HEK293 (cell line): Measurements from ENCODE around the gene DYRK4.

Experiments
- ATF2 ChIP-seq: fragments of 450-650 bp; formaldehyde crosslinking; IDR thresholded peaks from 2 replicates; pipeline ENCODE4 v1.5.1; 2016; ENCODE audit warnings: missing biosample characterization, missing genetic modification characterization, low read depth
- BCL11A ChIP-seq: fragments of 450-650 bp; formaldehyde crosslinking; IDR thresholded peaks from 2 replicates; pipeline ENCODE4 v1.5.1; 2016; ENCODE audit warnings: low read depth, missing biosample characterization, missing genetic modification characterization
- MZF1 ChIP-seq: fragments of 450-650 bp; formaldehyde crosslinking; IDR thresholded peaks from 2 replicates; pipeline ENCODE4 v1.5.1; 2017; ENCODE audit warnings: missing biosample characterization, missing genetic modification characterization, borderline replicate concordance
- SETDB1 ChIP-seq: IDR thresholded peaks from one replicate; pipeline ENCODE4 v1.6.1; 2017; ENCODE audit warnings: mild to moderate bottlenecking, low read length, moderate library complexity, mixed read lengths; ENCODE audit not compliant: insufficient read length
- YY1 ChIP-seq: fragments of 450-650 bp; formaldehyde crosslinking; IDR thresholded peaks from 2 replicates; pipeline ENCODE4 v1.5.1; 2018; ENCODE audit warnings: missing biosample characterization, missing genetic modification characterization
- ZBTB10 ChIP-seq: fragments of 450-650 bp; formaldehyde crosslinking; IDR thresholded peaks from 2 replicates; pipeline ENCODE4 v1.5.1; 2016; ENCODE audit warnings: missing biosample characterization, missing genetic modification characterization
- ZNF335 ChIP-seq: fragments of 450-650 bp; formaldehyde crosslinking; conservative IDR thresholded peaks from 2 replicates; pipeline ENCODE4 v1.5.1; 2016; ENCODE audit warnings: missing biosample characterization, missing genetic modification characterization
- ZNF423 ChIP-seq: fragments of 450-650 bp; formaldehyde crosslinking; IDR thresholded peaks from 2 replicates; pipeline ENCODE4 v1.5.1; 2016; ENCODE audit warnings: missing biosample characterization, missing genetic modification characterization
- ZNF580 ChIP-seq: fragments of 450-650 bp; formaldehyde crosslinking; IDR thresholded peaks from 2 replicates; pipeline ENCODE4 v1.5.1; 2016; ENCODE audit warnings: missing biosample characterization, missing genetic modification characterization
- ZNF776 ChIP-seq: fragments of 450-650 bp; formaldehyde crosslinking; IDR thresholded peaks from 2 replicates; pipeline ENCODE4 v1.5.0; 2017; ENCODE audit warnings: missing biosample characterization, missing genetic modification characterization, borderline replicate concordance
- ZNF792 ChIP-seq: fragments of 450-650 bp; formaldehyde crosslinking; IDR thresholded peaks from 2 replicates; pipeline ENCODE4 v1.5.1; 2016; ENCODE audit warnings: missing biosample characterization, missing genetic modification characterization
- TF ChIP-seq, protein P1 (sequence below): fragments of 450-650 bp; formaldehyde crosslinking; IDR thresholded peaks from 2 replicates; pipeline ENCODE4 v1.5.1; 2016; ENCODE audit warnings: missing biosample characterization, missing genetic modification characterization
- TF ChIP-seq, protein P2 (sequence below): fragments of 450-650 bp; formaldehyde crosslinking; IDR thresholded peaks from 2 replicates; pipeline ENCODE4 v1.5.1; 2016; ENCODE audit warnings: missing biosample characterization, missing genetic modification characterization
- TF ChIP-seq, protein P3 (sequence below): fragments of 450-650 bp; formaldehyde crosslinking; IDR thresholded peaks from 2 replicates; pipeline ENCODE4 v1.5.1; 2016; ENCODE audit warnings: missing biosample characterization, missing genetic modification characterization

DNA sequence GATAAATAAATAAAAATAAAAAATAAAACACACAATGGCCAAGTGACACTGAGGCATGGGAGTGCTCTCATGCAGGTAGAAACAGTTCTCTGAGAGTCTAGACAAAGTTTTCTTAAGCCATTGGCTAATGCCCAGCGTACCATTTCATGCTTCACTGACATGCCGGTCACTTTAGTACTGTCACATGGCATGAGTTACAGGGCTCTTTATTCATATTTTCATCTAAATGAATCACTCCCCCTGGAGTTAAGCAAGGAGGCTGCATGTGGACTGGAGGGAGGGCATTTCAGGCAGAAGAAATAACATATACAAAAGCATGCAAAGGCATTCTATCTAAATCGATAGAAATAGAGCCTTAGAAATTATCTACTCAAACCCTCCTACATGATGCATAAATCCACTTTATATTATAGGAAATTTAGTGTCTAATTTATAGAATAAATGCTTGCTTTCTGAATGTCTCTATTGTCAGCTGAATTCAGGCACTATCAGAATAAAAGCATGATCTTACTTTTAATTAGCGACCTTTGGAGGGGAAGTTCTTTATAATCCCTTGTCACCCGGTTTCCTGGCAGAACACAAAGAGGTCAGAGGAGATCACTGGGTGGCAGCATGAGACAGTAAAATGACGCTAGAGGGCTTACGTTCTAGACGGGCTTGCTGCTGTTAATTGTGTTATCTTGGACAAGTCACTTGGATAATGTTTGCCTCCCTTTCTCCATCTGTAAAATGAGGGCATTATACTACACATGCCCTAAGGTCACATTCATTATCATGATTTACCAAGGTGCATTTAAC is 17.5 kb downstream of the DYRK4 start:
- TF ChIP-seq, protein P1, sequence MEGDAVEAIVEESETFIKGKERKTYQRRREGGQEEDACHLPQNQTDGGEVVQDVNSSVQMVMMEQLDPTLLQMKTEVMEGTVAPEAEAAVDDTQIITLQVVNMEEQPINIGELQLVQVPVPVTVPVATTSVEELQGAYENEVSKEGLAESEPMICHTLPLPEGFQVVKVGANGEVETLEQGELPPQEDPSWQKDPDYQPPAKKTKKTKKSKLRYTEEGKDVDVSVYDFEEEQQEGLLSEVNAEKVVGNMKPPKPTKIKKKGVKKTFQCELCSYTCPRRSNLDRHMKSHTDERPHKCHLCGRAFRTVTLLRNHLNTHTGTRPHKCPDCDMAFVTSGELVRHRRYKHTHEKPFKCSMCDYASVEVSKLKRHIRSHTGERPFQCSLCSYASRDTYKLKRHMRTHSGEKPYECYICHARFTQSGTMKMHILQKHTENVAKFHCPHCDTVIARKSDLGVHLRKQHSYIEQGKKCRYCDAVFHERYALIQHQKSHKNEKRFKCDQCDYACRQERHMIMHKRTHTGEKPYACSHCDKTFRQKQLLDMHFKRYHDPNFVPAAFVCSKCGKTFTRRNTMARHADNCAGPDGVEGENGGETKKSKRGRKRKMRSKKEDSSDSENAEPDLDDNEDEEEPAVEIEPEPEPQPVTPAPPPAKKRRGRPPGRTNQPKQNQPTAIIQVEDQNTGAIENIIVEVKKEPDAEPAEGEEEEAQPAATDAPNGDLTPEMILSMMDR: 0 out of 2 replicates have a peak, but pooled peaks have one; percentile 35
- no peak for TF ChIP-seq YY1 (tag by site-specific recombination)
- TF ChIP-seq, protein P2, sequence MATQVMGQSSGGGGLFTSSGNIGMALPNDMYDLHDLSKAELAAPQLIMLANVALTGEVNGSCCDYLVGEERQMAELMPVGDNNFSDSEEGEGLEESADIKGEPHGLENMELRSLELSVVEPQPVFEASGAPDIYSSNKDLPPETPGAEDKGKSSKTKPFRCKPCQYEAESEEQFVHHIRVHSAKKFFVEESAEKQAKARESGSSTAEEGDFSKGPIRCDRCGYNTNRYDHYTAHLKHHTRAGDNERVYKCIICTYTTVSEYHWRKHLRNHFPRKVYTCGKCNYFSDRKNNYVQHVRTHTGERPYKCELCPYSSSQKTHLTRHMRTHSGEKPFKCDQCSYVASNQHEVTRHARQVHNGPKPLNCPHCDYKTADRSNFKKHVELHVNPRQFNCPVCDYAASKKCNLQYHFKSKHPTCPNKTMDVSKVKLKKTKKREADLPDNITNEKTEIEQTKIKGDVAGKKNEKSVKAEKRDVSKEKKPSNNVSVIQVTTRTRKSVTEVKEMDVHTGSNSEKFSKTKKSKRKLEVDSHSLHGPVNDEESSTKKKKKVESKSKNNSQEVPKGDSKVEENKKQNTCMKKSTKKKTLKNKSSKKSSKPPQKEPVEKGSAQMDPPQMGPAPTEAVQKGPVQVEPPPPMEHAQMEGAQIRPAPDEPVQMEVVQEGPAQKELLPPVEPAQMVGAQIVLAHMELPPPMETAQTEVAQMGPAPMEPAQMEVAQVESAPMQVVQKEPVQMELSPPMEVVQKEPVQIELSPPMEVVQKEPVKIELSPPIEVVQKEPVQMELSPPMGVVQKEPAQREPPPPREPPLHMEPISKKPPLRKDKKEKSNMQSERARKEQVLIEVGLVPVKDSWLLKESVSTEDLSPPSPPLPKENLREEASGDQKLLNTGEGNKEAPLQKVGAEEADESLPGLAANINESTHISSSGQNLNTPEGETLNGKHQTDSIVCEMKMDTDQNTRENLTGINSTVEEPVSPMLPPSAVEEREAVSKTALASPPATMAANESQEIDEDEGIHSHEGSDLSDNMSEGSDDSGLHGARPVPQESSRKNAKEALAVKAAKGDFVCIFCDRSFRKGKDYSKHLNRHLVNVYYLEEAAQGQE (tag by site-specific recombination): no peak
- TF ChIP-seq MZF1: no peak
- no peak for TF ChIP-seq SETDB1
- no peak for TF ChIP-seq ZNF776 (tag by site-specific recombination)
- no peak for TF ChIP-seq ZBTB10
- TF ChIP-seq BCL11A (tag by site-specific recombination): no peak
- TF ChIP-seq ATF2 (tag by site-specific recombination): no peak
- no peak for TF ChIP-seq ZNF792 (tag by site-specific recombination)
- TF ChIP-seq ZNF580: no peak
- TF ChIP-seq, protein P3, sequence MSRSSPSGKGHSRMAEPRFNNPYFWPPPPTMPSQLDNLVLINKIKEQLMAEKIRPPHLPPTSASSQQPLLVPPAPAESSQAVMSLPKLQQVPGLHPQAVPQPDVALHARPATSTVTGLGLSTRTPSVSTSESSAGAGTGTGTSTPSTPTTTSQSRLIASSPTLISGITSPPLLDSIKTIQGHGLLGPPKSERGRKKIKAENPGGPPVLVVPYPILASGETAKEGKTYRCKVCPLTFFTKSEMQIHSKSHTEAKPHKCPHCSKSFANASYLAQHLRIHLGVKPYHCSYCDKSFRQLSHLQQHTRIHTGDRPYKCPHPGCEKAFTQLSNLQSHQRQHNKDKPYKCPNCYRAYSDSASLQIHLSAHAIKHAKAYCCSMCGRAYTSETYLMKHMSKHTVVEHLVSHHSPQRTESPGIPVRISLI: no peak
- TF ChIP-seq ZNF423 (tag by site-specific recombination): no peak
- TF ChIP-seq ZNF335 (tag by site-specific recombination): no peak
